Activated CD4-positive, alpha-beta T cell treated with anti-CD3 and anti-CD28 coated beads, Interleukin-2, amount 50 U/mL, for 24 hours (primary cell): ENCODE measurements around the gene RPS6KA3.
"Not testable (repeated sequence)": the region's sequence is repeated elsewhere in the genome, so short reads cannot be mapped to it uniquely, and the experiment has no call there.

Experiments used
- DNase-seq, 2 donors: peaks; one replicate each; pipeline ENCODE4 v3.0.0-alpha.2; 2020; ENCODE audit warnings: low read depth in 1 of 2, low spot score in 1 of 2

Gene RPS6KA3

GRCh38 chrX:20265726-20266681 lies 705 bp downstream of the RPS6KA3 start:
- peak; percentile 1 to 10 for DNase-seq

GRCh38 chrX:20265221-20265725 lies 1.4 kb downstream of the RPS6KA3 start:
- DNase-seq = peak; percentile 32 to 44

DNA sequence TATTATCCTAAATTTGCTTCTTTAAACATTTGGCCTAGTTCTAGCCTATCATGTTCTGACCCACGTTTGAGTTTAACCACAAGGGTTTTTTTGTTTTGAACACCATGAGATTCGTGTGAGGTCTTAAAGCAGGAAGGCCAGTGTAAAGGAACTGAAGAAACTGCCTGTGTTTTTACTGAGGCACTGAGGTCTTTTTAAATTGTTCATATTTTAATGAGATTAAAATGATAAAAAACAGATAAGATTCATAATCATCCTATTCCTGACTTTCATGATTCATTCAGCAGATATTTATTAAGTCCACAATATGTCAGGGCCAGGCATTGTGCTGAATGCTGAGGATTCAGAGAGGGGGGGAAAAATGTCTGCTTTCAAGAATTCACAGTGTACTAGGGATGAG lies 3.2 kb downstream of the RPS6KA3 start:
- DNase-seq = no peak

GRCh38 chrX:20260885-20261284 lies 5.8 kb downstream of the RPS6KA3 start:
- no peak for DNase-seq

GRCh38 chrX:20254712-20255299 lies 11.9 kb downstream of the RPS6KA3 start:
- no peak for DNase-seq

DNA sequence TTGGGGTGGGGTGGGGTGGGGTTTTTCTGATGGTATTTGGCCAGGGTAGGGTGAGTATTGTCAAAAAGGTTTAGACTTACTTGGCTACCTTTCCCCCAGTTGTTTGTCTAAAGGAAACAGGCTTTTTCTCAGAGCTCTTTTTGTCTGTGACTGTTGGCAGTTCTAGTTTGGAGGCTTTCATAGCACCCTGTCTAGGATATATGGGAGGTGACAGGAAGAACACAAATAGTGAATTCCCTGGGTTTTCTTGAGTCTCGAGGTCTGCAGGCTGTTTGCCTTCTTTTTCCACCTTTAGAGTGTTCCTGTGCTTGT lies 13.5 kb downstream of the RPS6KA3 start:
- DNase-seq = no peak

- DNase-seq = peak; percentile 41 to 51
Measured at GRCh38 chrX:20252381-20253231, 14.1 kb downstream of the RPS6KA3 start.

- no peak for DNase-seq
Measured at GRCh38 chrX:20251691-20252090, 15.0 kb downstream of the RPS6KA3 start.

DNA sequence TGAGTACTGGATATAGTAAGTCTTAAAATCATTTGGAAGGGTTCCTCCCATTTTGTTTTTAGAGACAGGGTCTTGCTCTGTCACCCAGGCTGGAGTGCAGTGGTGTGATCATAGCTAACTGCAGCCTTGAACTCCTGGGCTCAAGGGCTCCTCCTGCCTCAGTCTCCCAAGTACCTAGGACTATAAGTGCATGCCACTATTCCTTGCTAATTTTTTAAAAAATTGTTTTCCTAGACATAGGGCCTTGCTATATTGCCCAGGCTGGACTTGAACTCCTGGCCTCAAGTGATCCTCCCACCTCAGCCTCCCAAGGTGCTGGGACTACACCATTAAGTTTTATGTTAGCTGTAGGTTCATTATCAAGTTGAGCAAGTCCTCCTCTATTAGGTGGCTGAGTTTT lies 16.6 kb downstream of the RPS6KA3 start:
- not testable (repeated sequence) for DNase-seq

DNA sequence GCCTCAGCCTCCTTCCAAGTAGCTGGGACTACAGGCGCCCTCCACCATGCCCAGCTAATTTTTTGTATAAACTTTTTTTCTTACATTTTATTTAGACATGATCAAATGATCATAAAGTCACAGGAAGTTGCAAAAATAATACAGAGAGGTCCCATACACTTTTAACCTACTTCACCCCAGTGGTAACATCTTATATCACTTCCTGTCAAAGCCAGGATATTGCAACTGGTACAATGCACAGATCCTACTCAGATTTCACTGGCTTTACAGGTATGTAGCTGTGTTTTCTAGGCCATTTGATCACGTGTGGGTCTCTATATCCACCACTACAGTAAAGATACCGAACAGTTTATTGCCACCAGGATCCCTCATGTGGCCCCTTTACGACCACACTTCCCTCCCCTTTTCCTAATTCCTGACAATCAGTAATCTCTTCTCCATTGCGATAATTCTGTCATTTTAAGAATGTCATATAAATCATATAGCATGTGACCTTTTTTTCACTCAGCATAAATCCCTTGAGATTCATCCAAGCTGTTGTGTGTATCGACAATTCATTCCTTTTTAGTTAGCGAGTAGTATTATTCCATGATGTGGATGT lies 18.0 kb downstream of the RPS6KA3 start:
- no peak for DNase-seq

DNA sequence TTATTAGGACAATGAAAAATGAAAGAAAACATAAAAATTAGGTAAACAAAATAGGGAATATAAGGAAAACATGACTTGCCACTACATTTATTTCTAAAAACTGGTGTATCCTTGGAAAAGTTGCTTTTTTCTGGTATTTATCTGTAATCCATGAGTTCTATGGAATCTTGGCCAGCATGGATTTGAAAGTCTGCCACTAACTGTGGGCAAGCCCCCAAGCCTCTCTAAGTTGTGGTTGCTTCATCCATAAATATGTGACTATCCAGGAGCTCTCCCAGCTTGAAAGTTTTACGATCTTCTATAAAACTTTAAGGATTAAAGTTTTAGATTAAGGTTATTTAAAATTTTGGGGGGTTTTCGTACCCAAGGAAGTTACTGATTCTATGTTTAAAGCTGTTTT lies 21.8 kb downstream of the RPS6KA3 start:
- DNase-seq = no peak

DNA sequence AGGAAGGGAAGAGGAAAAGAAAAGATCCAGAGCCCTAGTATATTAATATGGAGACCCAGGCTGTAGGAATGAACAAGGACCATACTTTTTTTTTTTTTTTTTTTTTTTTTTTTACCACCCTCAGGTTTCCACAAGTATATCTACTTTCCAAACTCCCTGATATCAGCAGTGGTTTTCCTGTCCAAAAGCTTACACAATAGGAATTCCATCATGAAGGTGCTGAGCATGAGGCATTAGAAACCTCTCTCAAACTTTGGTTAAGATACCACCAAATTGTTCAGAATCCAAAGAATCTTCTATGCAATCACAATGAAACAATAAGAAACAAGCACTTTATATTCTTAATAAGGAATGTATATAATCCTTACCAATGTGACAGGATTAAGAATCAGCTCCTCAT lies 26.5 kb downstream of the RPS6KA3 start:
- no peak for DNase-seq

- no peak for DNase-seq
Measured at GRCh38 chrX:20237864-20238263, 28.8 kb downstream of the RPS6KA3 start.

GRCh38 chrX:20235755-20236154 lies 31.0 kb downstream of the RPS6KA3 start:
- no peak for DNase-seq

GRCh38 chrX:20233336-20233735 lies 33.4 kb downstream of the RPS6KA3 start:
- no peak for DNase-seq

DNA sequence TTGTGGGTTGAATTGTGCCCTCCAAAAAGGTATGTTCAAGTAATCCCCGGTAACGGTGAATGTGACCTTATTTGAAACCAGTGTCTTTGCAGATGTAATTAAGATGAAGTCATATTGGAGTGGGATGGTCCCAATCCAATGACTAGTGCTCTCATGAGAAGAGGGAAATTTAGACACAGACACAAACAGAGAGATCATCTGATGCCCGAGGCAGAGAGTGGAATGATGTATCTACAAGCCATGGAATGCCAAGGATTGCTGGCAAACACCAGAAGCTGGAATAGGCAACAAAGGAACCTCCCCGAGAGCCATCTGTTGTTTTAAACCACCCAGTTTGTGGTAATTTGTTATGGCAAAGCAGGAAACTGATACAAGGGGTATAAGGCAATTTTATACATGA lies 35.1 kb downstream of the RPS6KA3 start:
- no peak for DNase-seq

DNA sequence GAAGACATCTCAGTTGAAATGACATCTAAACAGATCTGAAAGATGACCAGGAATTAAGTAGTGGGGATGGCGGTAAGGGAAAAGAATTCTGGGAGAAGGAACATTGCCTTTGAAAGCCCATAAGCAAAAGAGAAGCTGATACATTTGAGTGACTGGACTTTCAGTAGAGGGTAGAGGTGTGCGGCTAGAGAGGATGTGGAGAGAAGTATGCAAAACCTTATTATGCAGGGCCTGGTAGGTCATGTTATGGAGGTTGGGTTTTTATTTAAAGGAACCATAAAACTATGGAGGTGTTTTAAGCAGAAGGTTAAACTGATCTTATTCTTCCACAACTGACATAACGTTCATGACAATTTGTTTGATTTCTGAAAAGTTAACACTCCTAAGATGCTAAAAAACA lies 36.3 kb downstream of the RPS6KA3 start:
- no peak for DNase-seq

DNA sequence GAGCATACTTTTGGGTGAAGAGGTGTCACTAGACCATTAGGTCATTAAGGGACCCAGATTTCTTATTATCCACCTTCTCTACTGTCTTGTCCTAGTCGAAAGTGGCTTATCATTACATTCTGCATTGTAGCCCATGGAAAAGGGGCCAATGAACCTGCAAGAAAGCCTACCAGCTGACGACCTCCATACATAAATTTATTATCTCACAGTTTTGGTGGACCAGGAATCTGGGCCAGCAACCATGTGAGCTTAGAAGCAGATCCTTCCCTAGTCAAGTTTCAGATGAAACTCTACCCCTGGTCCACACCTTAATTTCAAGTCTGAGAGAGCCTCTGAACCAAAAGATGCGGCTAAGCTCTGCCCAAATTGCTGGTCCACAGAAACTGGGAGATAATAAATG lies 37.6 kb downstream of the RPS6KA3 start:
- no peak for DNase-seq

GRCh38 chrX:20228245-20228644 lies 38.5 kb downstream of the RPS6KA3 start:
- no peak for DNase-seq

GRCh38 chrX:20227116-20227515 lies 39.6 kb downstream of the RPS6KA3 start:
- DNase-seq = no peak

- DNase-seq = no peak
Measured at GRCh38 chrX:20225488-20225833, 41.2 kb downstream of the RPS6KA3 start.
